H1 (cell line): ENCODE measurements around the gene CACNA1C. TPM values are rescaled to one million over a fixed set of nuclear protein-coding genes. Genes with fewer than 3 reads are reported as not detected.

Experiments used
- CTCF ChIA-PET: fragments of 300-600 bp; sonication (Branson Sonifier 250); formaldehyde crosslinking; loops from one replicate; lab custom pipeline; 2021; ENCODE audit not compliant: partially characterized antibody; lab: Charles Lee
- POLR2A ChIA-PET: fragments of 300-600 bp; sonication (Branson Sonifier 250); formaldehyde crosslinking; loops from one replicate; lab custom pipeline; 2021; ENCODE audit warnings: inconsistent platforms; ENCODE audit not compliant: partially characterized antibody; lab: Charles Lee
- DNase-seq, 2 experiments: peaks; one replicate each; pipeline versions ENCODE4 v3.0.0 to v3.0.0-alpha.2; 2010 to 2022; ENCODE audit warnings: low spot score in 2 of 2, low read depth in 1 of 2, mixed read lengths in 1 of 2
- FAIRE-seq: peaks from 2 replicates; lab custom pipeline; 2011; peaks lifted over from hg19 to GRCh38; lab: Jason Lieb, UNC
- H2AFZ ChIP-seq: 2 replicates; pipeline ENCODE4 v1.8.1; 2012; ENCODE audit warnings: low read length, inconsistent platforms
- H2AK5ac ChIP-seq: 2 replicates; pipeline ENCODE4 v1.6.1; 2013; ENCODE audit warnings: low read depth, low read length
- H2BK120ac ChIP-seq: replicated peaks from 2 replicates; pipeline ENCODE3; 2013; ENCODE audit warnings: low read depth, low read length, inconsistent platforms
- H2BK12ac ChIP-seq: 2 replicates; pipeline ENCODE4 v1.6.1; 2013; ENCODE audit warnings: low read depth, low read length
- H2BK15ac ChIP-seq: 2 replicates; pipeline ENCODE4 v1.6.1; 2013; ENCODE audit warnings: low read length
- H2BK20ac ChIP-seq: 2 replicates; pipeline ENCODE4 v1.6.1; 2013; ENCODE audit warnings: low read length
- H2BK5ac ChIP-seq: 2 replicates; pipeline ENCODE4 v1.6.1; 2013; ENCODE audit warnings: low read depth, low read length
- H3K14ac ChIP-seq: 2 replicates; pipeline ENCODE4 v1.6.1; 2013; ENCODE audit warnings: inconsistent platforms; ENCODE audit not compliant: insufficient read length
- H3K18ac ChIP-seq: 2 replicates; pipeline ENCODE4 v1.6.1; 2013; ENCODE audit warnings: low read length; ENCODE audit errors: extremely low read depth
- H3K23ac ChIP-seq: 2 replicates; pipeline ENCODE4 v1.6.1; 2013; ENCODE audit warnings: inconsistent platforms; ENCODE audit not compliant: insufficient read length
- H3K23me2 ChIP-seq: 2 replicates; pipeline ENCODE4 v1.6.1; 2013; ENCODE audit warnings: low read depth, low read length
- H3K27ac ChIP-seq: 2 replicates; pipeline ENCODE4 v1.6.1; 2011; ENCODE audit warnings: low read depth, low read length, inconsistent platforms
- H3K27me3 ChIP-seq, 4 experiments: replicated peaks in 1 of 4; 1 replicate in 1 of 4; 2 replicates in 3 of 4; pipeline versions ENCODE4 v1.6.1 to v1.8.1; 2011 to 2013; ENCODE audit warnings: low read length in 3 of 4, mild to moderate bottlenecking in 3 of 4, inconsistent platforms in 2 of 4, mixed read lengths in 2 of 4, moderate library complexity in 1 of 4; ENCODE audit not compliant: control insufficient read depth in 3 of 4, insufficient read depth in 3 of 4; ENCODE audit errors: extremely low read depth in 1 of 4
- H3K36me3 ChIP-seq, 4 experiments: 2 replicates each; pipeline versions ENCODE4 v1.6.1 to v1.8.1; 2011 to 2013; ENCODE audit warnings: mild to moderate bottlenecking in 4 of 4, low read length in 3 of 4, moderate library complexity in 2 of 4, control low read depth in 1 of 4, inconsistent platforms in 1 of 4; ENCODE audit not compliant: insufficient read depth in 4 of 4, control insufficient read depth in 2 of 4
- H3K4ac ChIP-seq: replicated peaks from 2 replicates; pipeline ENCODE3; 2013; ENCODE audit warnings: low read length, low read depth, mixed read lengths, inconsistent platforms; ENCODE audit not compliant: insufficient read length
- H3K4me1 ChIP-seq, 4 experiments: replicated peaks in 1 of 4; 1 replicate in 1 of 4; 2 replicates in 3 of 4; pipeline versions ENCODE4 v1.6.1 to v1.8.1; 2011 to 2013; ENCODE audit warnings: low read length in 3 of 4, inconsistent platforms in 2 of 4, mixed read lengths in 1 of 4; ENCODE audit not compliant: insufficient read depth in 4 of 4, control insufficient read depth in 3 of 4
- H3K4me2 ChIP-seq, 2 experiments: 2 replicates each; pipeline versions ENCODE4 v1.6.1 to v1.8.1; 2011 to 2013; ENCODE audit warnings: low read depth in 2 of 2, low read length in 2 of 2, control low read depth in 1 of 2, inconsistent platforms in 1 of 2, mild to moderate bottlenecking in 1 of 2; ENCODE audit not compliant: insufficient read depth in 1 of 2
- H3K4me3 ChIP-seq, 4 experiments: fragments of 200-600, 300-600 bp in 1 of 4; sonication (generic), shearing (Covaris generic), sonication (Bioruptor Twin) in 1 of 4; 2 replicates each; pipeline versions ENCODE4 v1.5.1 to v1.8.1; 2011 to 2016; ENCODE audit warnings: low read length in 4 of 4, low read depth in 3 of 4, control low read depth in 2 of 4, inconsistent platforms in 2 of 4, mild to moderate bottlenecking in 2 of 4, mixed read lengths in 1 of 4, moderate library complexity in 1 of 4; ENCODE audit not compliant: insufficient read depth in 2 of 4; ENCODE audit errors: extremely low read depth in 1 of 4
- H3K56ac ChIP-seq: replicated peaks from 2 replicates; pipeline ENCODE3; 2013; ENCODE audit warnings: low read depth, mild to moderate bottlenecking, mixed read lengths, low read length, inconsistent platforms; ENCODE audit not compliant: insufficient read length
- H3K79me1 ChIP-seq: 2 replicates; pipeline ENCODE4 v1.6.1; 2013; ENCODE audit warnings: low read depth, low read length, control low read depth
- H3K79me2 ChIP-seq, 2 experiments: 2 replicates each; pipeline versions ENCODE4 v1.6.1 to v1.8.1; 2012 to 2013; ENCODE audit warnings: low read length in 2 of 2, mild to moderate bottlenecking in 2 of 2, inconsistent platforms in 1 of 2; ENCODE audit not compliant: insufficient read depth in 2 of 2, control insufficient read depth in 1 of 2
- H3K9ac ChIP-seq, 4 experiments: replicated peaks in 1 of 4; 1 replicate in 1 of 4; 2 replicates in 3 of 4; pipeline versions ENCODE4 v1.6.1 to v1.8.1; 2011 to 2013; ENCODE audit warnings: low read depth in 3 of 4, low read length in 3 of 4, control low read depth in 2 of 4, mild to moderate bottlenecking in 2 of 4, moderate library complexity in 2 of 4, inconsistent platforms in 1 of 4; ENCODE audit errors: extremely low read depth in 1 of 4
- H3K9me3 ChIP-seq, 2 experiments: 2 replicates each; pipeline versions ENCODE4 v1.6.1 to v1.8.1; 2012 to 2013; ENCODE audit warnings: mild to moderate bottlenecking in 2 of 2, moderate library complexity in 2 of 2, control low read depth in 1 of 2, inconsistent platforms in 1 of 2, low read depth in 1 of 2, low read length in 1 of 2, mixed read lengths in 1 of 2; ENCODE audit not compliant: insufficient read depth in 2 of 2
- H4K20me1 ChIP-seq, 2 experiments: replicated peaks in 1 of 2; 2 replicates each; pipeline versions ENCODE3 to v1.8.1; 2011 to 2013; ENCODE audit warnings: inconsistent platforms in 2 of 2, low read length in 2 of 2, mild to moderate bottlenecking in 1 of 2; ENCODE audit not compliant: insufficient read depth in 2 of 2, control insufficient read depth in 1 of 2
- H4K5ac ChIP-seq: 2 replicates; pipeline ENCODE4 v1.6.1; 2013; ENCODE audit warnings: low read length, low read depth, mixed read lengths, inconsistent platforms; ENCODE audit not compliant: insufficient read length
- H4K8ac ChIP-seq: 2 replicates; pipeline ENCODE4 v1.8.0; 2013; ENCODE audit warnings: mild to moderate bottlenecking, moderate library complexity, low read length, inconsistent platforms; ENCODE audit not compliant: insufficient read depth; ENCODE audit errors: extremely low read depth
- H4K91ac ChIP-seq: replicated peaks from 2 replicates; pipeline ENCODE3; 2013; ENCODE audit warnings: low read length, mixed read lengths, inconsistent platforms; ENCODE audit not compliant: insufficient read length
- EZH2 ChIP-seq: fragments of 200-600 bp; sonication (generic); IDR thresholded peaks from 2 replicates; pipeline ENCODE4 v1.7.1; 2012; ENCODE audit warnings: low read depth, mild to moderate bottlenecking, moderate library complexity, low read length, inconsistent platforms; ENCODE audit not compliant: severe bottlenecking
- HDAC2 ChIP-seq, 2 experiments: fragments of 300-600 bp in 1 of 2; sonication (generic) in 1 of 2; IDR thresholded peaks; 2 replicates each; pipeline ENCODE4 v1.6.1; 2011 to 2012; ENCODE audit warnings: low read depth in 2 of 2, low read length in 2 of 2, mild to moderate bottlenecking in 2 of 2, moderate library complexity in 2 of 2, borderline replicate concordance in 1 of 2, inconsistent platforms in 1 of 2
- KDM4A ChIP-seq: IDR thresholded peaks from one replicate; pipeline ENCODE4 v1.7.1; 2012; ENCODE audit warnings: low read depth, mild to moderate bottlenecking, moderate library complexity, low read length, inconsistent platforms; ENCODE audit not compliant: severe bottlenecking
- NRF1 ChIP-seq: IDR thresholded peaks from 2 replicates; pipeline ENCODE4 v1.6.1; 2011; ENCODE audit warnings: mild to moderate bottlenecking, low read depth, low read length, improper control_type of control experiment
- RAD21 ChIP-seq, 2 experiments: IDR thresholded peaks in 1 of 2; conservative IDR thresholded peaks in 1 of 2; 2 replicates each; pipeline ENCODE4 v1.6.1; 2011; ENCODE audit warnings: low read depth in 2 of 2, low read length in 2 of 2, improper control_type of control experiment in 1 of 2, inconsistent platforms in 1 of 2, mild to moderate bottlenecking in 1 of 2, moderate library complexity in 1 of 2
- SIN3A ChIP-seq, 2 experiments: IDR thresholded peaks in 1 of 2; conservative IDR thresholded peaks in 1 of 2; 2 replicates each; pipeline ENCODE4 v1.6.1; 2011 to 2012; ENCODE audit warnings: low read length in 2 of 2, improper control_type of control experiment in 1 of 2, low read depth in 1 of 2, mild to moderate bottlenecking in 1 of 2
- SUZ12 ChIP-seq: fragments of 200-600 bp; sonication (generic); IDR thresholded peaks from 2 replicates; pipeline ENCODE4 v1.6.1; 2012; ENCODE audit warnings: mild to moderate bottlenecking, inconsistent platforms, low read length, moderate library complexity, mixed read lengths
- WGBS, 2 experiments: shearing (Covaris generic) in 1 of 2; methylation state at CpG; one replicate each; pipeline versions ENCODE4 v1.1.6 to v1.1.7; 2013 to 2015; ENCODE audit warnings: low lambda C conversion rate in 2 of 2, mixed read lengths in 2 of 2, inconsistent platforms in 1 of 2, low coverage in 1 of 2, missing lambda C conversion rate in 1 of 2; ENCODE audit not compliant: insufficient replicate concordance in 2 of 2, insufficient coverage in 1 of 2, insufficient read length in 1 of 2; ENCODE audit errors: extremely low coverage in 1 of 2, missing lambda C conversion rate in 1 of 2; 5-methylcytosine and 5-hydroxymethylcytosine counted together
- long read RNA-seq, 2 experiments: library from RNA in 1 of 2; library from capped mRNA in 1 of 2; stranded (forward); transcript quantifications; one replicate each; pipeline ENCODE4 v2.0.0, GENCODE V29; 2021; ENCODE audit warnings: inconsistent platforms in 1 of 2
- polyA minus RNA-seq, 3 experiments: library from RNA; depleted of rRNA, polyadenylated mRNA; stranded (reverse); fragments of >200 nt; gene quantifications; 1 replicate in 2 of 3; 2 replicates in 1 of 3; pipeline ENCODE4 v1.2.3, GENCODE V29; 2011
- polyA plus RNA-seq, 7 experiments: library from polyadenylated mRNA; depleted of rRNA in 3 of 7; stranded (reverse) in 5 of 7; unstranded in 2 of 7; fragments of >200 nt in 5 of 7; fragments of 200-250 nt in 2 of 7; gene quantifications; 1 replicate in 5 of 7; 2 replicates in 1 of 7; 4 replicates in 1 of 7; pipeline versions ENCODE4 v1.2.1 to v1.2.3, GENCODE V29; 2011 to 2013; ENCODE audit warnings: missing spikeins in 2 of 7, mixed read lengths in 2 of 7
- total RNA-seq: library from RNA; stranded (reverse); fragmentation: NEBNext Ultra II Directional; extraction: Animal tissue kit (Norgen Biotek cat#: 25700); gene quantifications from 2 replicates; pipeline ENCODE4 v1.2.1, GENCODE V29; 2021

CACNA1C gene
- total RNA-seq (1.3 and 1.9 TPM in 2 replicates), polyA plus RNA-seq (2011; rRNA removed) (0.97 and 1.3 TPM in 2 replicates), polyA minus RNA-seq (2011; rRNA and poly(A)+ RNA removed) (3.5 and 4.4 TPM in 2 replicates)
- 0.88 TPM for polyA plus RNA-seq (2011; cell fraction: cytosol; rRNA removed)
- polyA plus RNA-seq (2011; cell fraction: nucleus; rRNA removed) = 5.2 TPM
- 0.82 to 1.8 TPM (median 1.4 TPM) in 4 replicates for polyA plus RNA-seq (2012, experiment 1 of 2)
- 0.55 TPM for polyA plus RNA-seq (2012, experiment 2 of 2)
- polyA plus RNA-seq (2013, experiment 1 of 2) = 1.4 TPM
- polyA plus RNA-seq (2013, experiment 2 of 2) = 1.2 TPM
- 1.8 TPM for polyA minus RNA-seq (2011; cell fraction: cytosol; rRNA and poly(A)+ RNA removed)
- polyA minus RNA-seq (2011; cell fraction: nucleus; rRNA and poly(A)+ RNA removed) = 6.9 TPM
- long read RNA-seq, experiment 1 = 0 reads
- long read RNA-seq, experiment 2, partial matches to known transcripts = 0 of 1 reads
- long read RNA-seq, experiment 2, other reads (novel, unspliced or antisense) = 1 of 1 reads

DNA sequence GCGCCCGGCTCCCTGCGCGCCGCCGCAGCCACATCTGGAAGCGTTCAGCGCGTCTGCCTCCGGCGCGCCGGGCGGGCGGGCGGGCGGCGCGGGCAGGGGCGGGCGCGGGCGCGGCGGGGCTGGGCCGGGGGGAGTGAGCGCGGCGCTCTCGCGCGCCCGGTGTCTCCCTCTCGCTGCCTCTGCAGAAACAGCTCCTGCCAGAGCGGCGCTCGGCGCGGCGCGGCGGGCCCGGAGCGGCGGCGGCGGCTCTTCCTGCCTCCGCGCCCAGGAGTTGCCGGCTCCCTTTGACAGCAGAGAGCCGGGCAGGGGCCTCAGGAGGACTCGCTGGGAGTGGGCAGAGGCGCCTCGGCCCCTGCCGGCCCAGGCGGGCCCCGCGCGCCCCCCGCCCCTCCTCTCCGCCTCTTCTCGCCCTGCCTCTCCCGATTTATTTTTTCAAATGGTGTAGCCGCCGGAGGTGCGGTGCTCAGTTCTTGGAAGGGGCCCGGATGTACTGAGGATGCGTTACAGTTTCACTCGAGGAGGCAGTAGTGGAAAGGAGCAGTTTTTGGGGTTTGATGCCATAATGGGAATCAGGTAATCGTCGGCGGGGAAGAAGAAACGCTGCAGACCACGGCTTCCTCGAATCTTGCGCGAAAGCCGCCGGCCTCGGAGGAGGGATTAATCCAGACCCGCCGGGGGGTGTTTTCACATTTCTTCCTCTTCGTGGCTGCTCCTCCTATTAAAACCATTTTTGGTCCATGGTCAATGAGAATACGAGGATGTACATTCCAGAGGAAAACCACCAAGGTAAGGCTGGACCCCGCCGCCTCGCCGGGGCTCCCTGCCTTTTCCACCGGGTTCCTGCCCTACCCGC, at the start of gene CACNA1C:
Gene CACNA1C (plus strand): TSS at position 162 of the 853 bp plus-strand sequence. CDS start 576 bp downstream, at position 738.
- Histone ChIP-seq H3K23ac (no peak within 1 kb of the TSS), H3K4me3 (peak within 1 kb of the TSS; percentile 24 to 85 (median 74)), H3K14ac (no peak within 1 kb of the TSS), H4K20me1 (peaks cover 0 to 2% of the 10 kb centered on the region in 2 experiments), H3K36me3 (no peaks in the 10 kb centered on the region), H3K23me2 (peaks cover 11% of the 10 kb centered on the region; the same call in 1 of the 2 replicates), H3K79me2 (no peaks in the 10 kb centered on the region), H2BK5ac (no peak within 1 kb of the TSS), H3K9ac (peak within 1 kb of the TSS in 1 of 4 experiments; percentile 46; a peak in 1 of 7 replicates), H3K9me3 (no peaks in the 10 kb centered on the region), H2AK5ac (no peak within 1 kb of the TSS), H3K4ac (no peak within 1 kb of the TSS), H2BK120ac (no peak within 1 kb of the TSS), H3K79me1 (peaks cover 2% of the 10 kb centered on the region; the same call in 1 of the 2 replicates), H3K27me3 (peaks cover 17 to 51% (median 40%) of the 10 kb centered on the region in 4 experiments), H3K4me1 (peaks cover 6 to 13% (median 7%) of the 10 kb centered on the region in 4 experiments), H3K4me2 (peak within 1 kb of the TSS; percentile 62 to 90), H4K91ac (no peak within 1 kb of the TSS), H2AFZ (peak within 1 kb of the TSS; percentile 89; the same call in 1 of the 2 replicates), H4K8ac (peak within 1 kb of the TSS; percentile 28), H2BK12ac (no peak within 1 kb of the TSS), H3K56ac (no peak within 1 kb of the TSS), H4K5ac (no peak within 1 kb of the TSS), H3K27ac (no peak within 1 kb of the TSS), H2BK15ac (no peak within 1 kb of the TSS), H3K18ac (no peak within 1 kb of the TSS), H2BK20ac (no peak within 1 kb of the TSS)
- WGBS, 2 experiments = 6% methylated on average over 13 of the region's 90 CpGs; no CpG with 5 or more reads in 1 of the 2 experiments
- ChIA-PET POLR2A (no interaction called here), CTCF (interaction anchor here (16.3 kb wide), 1 partner anchor 234 kb away, joined by 252 read pairs; no protein-coding TSS in a partner anchor)
- peak in 1 of 2 experiments; percentile 72 for DNase-seq
- FAIRE-seq = no peak
- TF ChIP-seq RAD21 (IDR thresholded peaks at IDR 0.05 in 1 of 2, conservative IDR thresholded peaks at IDR 0.05 in 1 of 2; ENCODE audit: low read depth in 2 of 2, low read length in 2 of 2) = peak in 1 of 2 experiments; percentile 20; a peak in 1 of 4 replicates
- TF ChIP-seq SIN3A (conservative IDR thresholded peaks at IDR 0.05 in 1 of 2, IDR thresholded peaks at IDR 0.05 in 1 of 2; ENCODE audit: low read depth in 1 of 2, low read length in 2 of 2) = peak in 1 of 2 experiments; percentile 64; a peak in 2 of 4 replicates
- TF ChIP-seq NRF1 = no peak
- 0 out of 4 replicates have a peak, but pooled peaks of 1 of the 2 experiments have one; percentile 44 for TF ChIP-seq HDAC2 (IDR thresholded peaks at IDR 0.05; ENCODE audit: borderline replicate concordance in 1 of 2, low read depth in 2 of 2, low read length in 2 of 2)
- peak; percentile 84 for TF ChIP-seq KDM4A
- TF ChIP-seq SUZ12 = peak; percentile 5
- TF ChIP-seq EZH2 = peak; percentile 38
